GM12864 (cell line): Measurements from ENCODE around the gene PLA2G6.
A peak's percentile ranks its signal among the peaks of the same experiment; 100 is the strongest.

Experiments used
- DNase-seq: peaks from one replicate; pipeline ENCODE4 v3.0.0-alpha.2; 2011; ENCODE audit warnings: low read depth
- H3K4me3 ChIP-seq: 2 replicates; pipeline ENCODE4 v1.5.1; 2011; ENCODE audit warnings: mild to moderate bottlenecking, low read depth, low read length, control low read depth
- TF ChIP-seq, protein P1 (sequence below): IDR thresholded peaks from 2 replicates; pipeline ENCODE4 v1.5.1; 2011; ENCODE audit warnings: low read depth, mild to moderate bottlenecking, moderate library complexity, low read length, control low read depth, inconsistent platforms; ENCODE audit errors: missing control alignments

Gene PLA2G6

DNA sequence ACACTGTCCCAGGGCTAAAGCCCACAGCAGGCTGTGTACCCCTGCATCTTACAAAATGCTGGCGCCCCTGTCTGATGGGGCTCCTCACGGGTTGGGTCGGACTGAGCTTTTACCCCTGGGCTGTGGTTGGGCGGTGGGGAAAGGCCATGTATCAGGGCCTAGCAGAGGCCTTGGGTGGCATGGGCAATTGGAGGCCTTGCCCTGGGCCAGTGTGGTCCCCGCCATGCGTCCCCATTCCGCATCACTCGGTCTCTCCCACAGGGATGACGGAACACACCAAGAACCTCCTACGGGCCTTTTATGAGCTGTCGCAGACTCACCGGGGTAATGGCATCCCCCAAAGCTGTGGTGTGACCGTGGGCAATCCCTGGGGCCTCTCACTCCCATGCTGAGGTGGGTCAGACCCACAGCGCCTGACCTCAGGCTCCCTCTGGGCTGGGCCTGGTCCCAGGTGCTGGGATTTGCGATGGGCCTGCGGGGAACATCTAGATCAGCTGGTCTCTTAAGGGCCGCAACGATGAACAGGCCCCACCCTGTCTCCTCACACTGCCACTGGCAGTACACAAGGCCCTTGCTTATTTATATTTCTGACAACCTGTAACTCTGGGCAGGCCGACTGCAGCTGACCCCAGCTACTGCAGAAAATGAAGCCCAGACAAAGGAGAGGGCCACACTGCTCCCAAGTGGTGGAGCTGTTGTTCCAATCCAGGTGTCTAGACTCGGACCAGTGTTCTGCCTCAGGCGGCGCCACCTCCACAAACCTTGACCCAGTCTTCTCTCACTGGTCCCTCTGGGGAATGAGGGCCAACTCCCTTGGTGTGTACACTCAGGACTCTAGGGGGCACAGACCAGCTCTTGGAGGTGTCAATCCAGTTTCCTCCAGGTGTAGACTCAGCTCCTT, 110.0 kb downstream of the PLA2G6 start:
- DNase-seq: no peak
- H3K4me3 ChIP-seq: no peak overlapping the region
- TF ChIP-seq, protein P1, sequence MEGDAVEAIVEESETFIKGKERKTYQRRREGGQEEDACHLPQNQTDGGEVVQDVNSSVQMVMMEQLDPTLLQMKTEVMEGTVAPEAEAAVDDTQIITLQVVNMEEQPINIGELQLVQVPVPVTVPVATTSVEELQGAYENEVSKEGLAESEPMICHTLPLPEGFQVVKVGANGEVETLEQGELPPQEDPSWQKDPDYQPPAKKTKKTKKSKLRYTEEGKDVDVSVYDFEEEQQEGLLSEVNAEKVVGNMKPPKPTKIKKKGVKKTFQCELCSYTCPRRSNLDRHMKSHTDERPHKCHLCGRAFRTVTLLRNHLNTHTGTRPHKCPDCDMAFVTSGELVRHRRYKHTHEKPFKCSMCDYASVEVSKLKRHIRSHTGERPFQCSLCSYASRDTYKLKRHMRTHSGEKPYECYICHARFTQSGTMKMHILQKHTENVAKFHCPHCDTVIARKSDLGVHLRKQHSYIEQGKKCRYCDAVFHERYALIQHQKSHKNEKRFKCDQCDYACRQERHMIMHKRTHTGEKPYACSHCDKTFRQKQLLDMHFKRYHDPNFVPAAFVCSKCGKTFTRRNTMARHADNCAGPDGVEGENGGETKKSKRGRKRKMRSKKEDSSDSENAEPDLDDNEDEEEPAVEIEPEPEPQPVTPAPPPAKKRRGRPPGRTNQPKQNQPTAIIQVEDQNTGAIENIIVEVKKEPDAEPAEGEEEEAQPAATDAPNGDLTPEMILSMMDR: no peak

- no peak for DNase-seq
- H3K4me3 ChIP-seq: no peak overlapping the region
- TF ChIP-seq, protein P1: no peak
Observed at GRCh38 chr22:38070250-38070921, 111.2 kb downstream of the PLA2G6 start.

GRCh38 chr22:38069372-38070249, 112.0 kb downstream of the PLA2G6 start:
- DNase-seq: peak; percentile 13
- TF ChIP-seq, protein P1: peak; percentile 14
- no peak overlapping the region for H3K4me3 ChIP-seq

DNA sequence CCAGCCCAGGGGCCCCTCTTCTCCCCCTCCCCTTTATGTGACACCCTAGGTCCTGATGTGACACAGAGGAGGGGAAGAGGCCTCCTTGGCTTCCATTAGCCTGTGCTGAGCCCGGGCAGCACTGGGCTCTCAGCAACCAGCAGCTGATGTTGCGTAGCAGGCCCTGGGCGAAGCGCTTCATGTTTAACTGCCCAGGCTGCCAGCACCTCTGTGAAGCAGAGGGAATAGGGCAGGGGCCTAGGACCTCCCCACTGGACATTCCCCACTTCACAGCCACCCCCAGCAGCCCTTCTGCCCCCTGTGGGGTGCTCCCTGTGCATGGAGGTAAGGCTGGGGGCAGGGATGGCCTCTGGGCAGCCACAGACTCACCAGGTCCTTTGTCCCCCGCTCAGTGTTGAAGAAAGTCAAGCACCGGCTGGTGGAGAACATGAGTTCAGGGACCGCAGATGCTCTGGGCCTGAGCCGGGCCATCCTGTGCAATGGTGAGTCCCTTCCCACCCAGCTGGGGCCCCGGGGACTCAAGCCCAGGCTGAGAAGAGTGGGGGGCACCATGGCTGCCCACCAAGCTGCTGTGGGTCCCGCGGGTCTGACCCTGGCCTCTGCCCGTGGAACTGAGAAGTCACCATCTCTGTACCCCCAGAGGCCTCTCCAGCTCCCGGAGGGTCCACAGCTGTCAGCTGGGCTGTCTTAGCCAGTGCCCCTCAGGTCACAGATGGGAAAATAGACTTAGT, 112.8 kb downstream of the PLA2G6 start:
- no peak overlapping the region for H3K4me3 ChIP-seq
- no peak for DNase-seq
- TF ChIP-seq, protein P1: no peak

DNA sequence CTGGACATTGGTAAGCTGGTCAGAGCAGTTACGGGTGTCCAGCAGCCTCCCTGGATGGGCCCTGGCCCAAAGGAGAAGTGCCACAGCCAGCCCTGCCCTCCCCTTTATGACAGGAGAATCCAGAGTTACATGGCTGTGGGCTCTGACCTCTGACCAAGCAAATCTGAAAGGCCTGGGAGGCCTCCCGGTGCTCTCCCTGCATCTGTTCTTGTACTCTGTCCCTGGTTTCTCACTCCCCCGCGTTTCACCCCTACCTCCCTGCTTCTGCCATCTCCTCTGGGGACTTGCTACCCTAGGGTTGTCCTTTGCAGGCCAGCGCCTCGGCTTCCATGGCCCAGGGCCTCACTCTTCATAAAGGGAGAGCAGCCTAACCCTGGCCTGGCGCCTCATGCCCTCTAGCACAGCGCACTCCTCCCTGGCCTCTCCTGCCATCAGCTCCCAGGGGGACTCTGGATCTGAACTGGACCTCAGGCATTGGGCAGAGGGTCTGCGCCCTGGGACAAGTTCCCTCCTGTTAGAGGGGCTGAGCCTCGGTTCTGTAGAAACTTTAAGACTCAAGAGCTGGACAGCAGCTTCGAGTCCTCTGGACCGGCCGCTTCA, 113.8 kb downstream of the PLA2G6 start:
- TF ChIP-seq, protein P1: no peak
- no peak for DNase-seq
- no peak overlapping the region for H3K4me3 ChIP-seq

DNA sequence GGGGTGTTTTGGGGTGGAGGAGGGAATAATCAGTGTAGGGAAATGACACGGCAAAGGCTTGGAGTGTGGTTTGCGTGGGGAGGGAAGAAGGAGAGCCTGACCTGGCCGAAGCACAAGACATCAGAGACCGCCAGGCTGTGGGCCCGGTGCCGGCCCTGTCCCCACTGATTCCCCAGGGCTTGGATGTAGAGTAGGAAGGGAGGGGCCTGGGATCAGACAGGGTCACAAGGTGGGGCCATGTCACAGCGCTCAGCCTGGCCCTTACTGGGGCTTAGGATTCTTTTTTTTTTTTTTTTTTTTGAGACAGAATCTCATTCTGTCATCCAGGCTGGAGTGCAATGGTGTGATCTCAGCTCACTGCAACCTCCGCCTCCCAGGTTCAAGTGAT, 114.6 kb downstream of the PLA2G6 start:
- H3K4me3 ChIP-seq: no peak overlapping the region
- DNase-seq: no peak
- TF ChIP-seq, protein P1: no peak
